Hepatocyte (in vitro differentiated cells): ENCODE measurements around the gene SORCS2.

Source experiments
- CTCF ChIP-seq: fragments of 200-600 bp; sonication (generic); IDR thresholded peaks from 2 replicates; pipeline ENCODE4 v1.5.1; 2016; ENCODE audit warnings: antibody characterized with exemption, mild to moderate bottlenecking; ENCODE audit not compliant: poor library complexity
- EZH2 ChIP-seq: fragments of 200-600 bp; sonication (generic); IDR thresholded peaks from 2 replicates; pipeline ENCODE4 v1.6.1; 2016; ENCODE audit warnings: antibody characterized with exemption, mild to moderate bottlenecking, borderline replicate concordance

- TF ChIP-seq CTCF (no peak), EZH2 (no peak)
Observed at GRCh38 chr4:7260569-7260968, 68.2 kb downstream of the SORCS2 start.
